ENCODE measurements around the gene KCNV2.

Gene KCNV2

DNA sequence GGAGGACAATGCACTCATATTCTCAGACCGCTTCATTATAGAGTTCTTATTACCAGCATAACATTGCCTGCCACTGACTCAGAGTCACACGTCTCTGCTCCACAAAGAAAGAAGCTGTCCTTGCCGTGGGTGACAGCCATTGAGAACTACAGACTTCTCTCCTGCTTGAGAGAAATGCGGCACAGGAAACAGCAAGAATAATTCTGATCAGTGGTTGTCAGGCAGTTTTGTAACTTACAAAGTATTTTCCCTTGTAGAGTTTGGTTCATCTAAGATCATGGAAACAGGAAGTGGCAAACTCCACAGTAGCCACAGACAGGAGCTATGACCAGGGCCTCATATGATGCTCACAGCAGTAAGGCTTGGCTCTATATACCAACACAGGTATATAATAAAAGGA is 47.0 kb downstream of the KCNV2 start:
- H3K9me2 ChIP-seq (replicated peaks; ENCODE audit: insufficient read depth, low read length) = no peaks in the 10 kb centered on the region
- no peak overlapping the region for H3K4me2 ChIP-seq (ENCODE audit: low read depth, low read length, poor library complexity, severe bottlenecking)
- TF ChIP-seq, protein P1, sequence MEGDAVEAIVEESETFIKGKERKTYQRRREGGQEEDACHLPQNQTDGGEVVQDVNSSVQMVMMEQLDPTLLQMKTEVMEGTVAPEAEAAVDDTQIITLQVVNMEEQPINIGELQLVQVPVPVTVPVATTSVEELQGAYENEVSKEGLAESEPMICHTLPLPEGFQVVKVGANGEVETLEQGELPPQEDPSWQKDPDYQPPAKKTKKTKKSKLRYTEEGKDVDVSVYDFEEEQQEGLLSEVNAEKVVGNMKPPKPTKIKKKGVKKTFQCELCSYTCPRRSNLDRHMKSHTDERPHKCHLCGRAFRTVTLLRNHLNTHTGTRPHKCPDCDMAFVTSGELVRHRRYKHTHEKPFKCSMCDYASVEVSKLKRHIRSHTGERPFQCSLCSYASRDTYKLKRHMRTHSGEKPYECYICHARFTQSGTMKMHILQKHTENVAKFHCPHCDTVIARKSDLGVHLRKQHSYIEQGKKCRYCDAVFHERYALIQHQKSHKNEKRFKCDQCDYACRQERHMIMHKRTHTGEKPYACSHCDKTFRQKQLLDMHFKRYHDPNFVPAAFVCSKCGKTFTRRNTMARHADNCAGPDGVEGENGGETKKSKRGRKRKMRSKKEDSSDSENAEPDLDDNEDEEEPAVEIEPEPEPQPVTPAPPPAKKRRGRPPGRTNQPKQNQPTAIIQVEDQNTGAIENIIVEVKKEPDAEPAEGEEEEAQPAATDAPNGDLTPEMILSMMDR (IDR thresholded peaks at IDR 0.05; ENCODE audit: insufficient read depth, low read length, poor library complexity, severe bottlenecking) = no peak
- no peak for TF ChIP-seq EZH2phosphoT487 (conservative IDR thresholded peaks at IDR 0.05; ENCODE audit: low read length)
- no peak overlapping the region for H3K27ac ChIP-seq (ENCODE audit: low read depth, low read length)
- no peak overlapping the region for H3K4me3 ChIP-seq (ENCODE audit: insufficient read depth, low read length, poor library complexity, severe bottlenecking)
- no peak overlapping the region for H3K9ac ChIP-seq (ENCODE audit: low read length)
- no peak overlapping the region for H2AFZ ChIP-seq (ENCODE audit: low read depth, low read length, severe bottlenecking)
- no peaks in the 10 kb centered on the region for H3F3A ChIP-seq (ENCODE audit: insufficient read depth)
- no peaks in the 10 kb centered on the region for H3K79me2 ChIP-seq (ENCODE audit: insufficient read depth, low read length)
- H3K36me3 ChIP-seq (ENCODE audit: low read length) = peaks cover 4% of the 10 kb centered on the region; the same call in 1 of the 2 replicates
- H3K27me3 ChIP-seq (ENCODE audit: low read length) = no peaks in the 10 kb centered on the region
- no peaks in the 10 kb centered on the region for H4K20me1 ChIP-seq (ENCODE audit: low read depth, low read length)
- no peaks in the 10 kb centered on the region for H3K9me3 ChIP-seq (ENCODE audit: insufficient read depth, low read length)

DNA sequence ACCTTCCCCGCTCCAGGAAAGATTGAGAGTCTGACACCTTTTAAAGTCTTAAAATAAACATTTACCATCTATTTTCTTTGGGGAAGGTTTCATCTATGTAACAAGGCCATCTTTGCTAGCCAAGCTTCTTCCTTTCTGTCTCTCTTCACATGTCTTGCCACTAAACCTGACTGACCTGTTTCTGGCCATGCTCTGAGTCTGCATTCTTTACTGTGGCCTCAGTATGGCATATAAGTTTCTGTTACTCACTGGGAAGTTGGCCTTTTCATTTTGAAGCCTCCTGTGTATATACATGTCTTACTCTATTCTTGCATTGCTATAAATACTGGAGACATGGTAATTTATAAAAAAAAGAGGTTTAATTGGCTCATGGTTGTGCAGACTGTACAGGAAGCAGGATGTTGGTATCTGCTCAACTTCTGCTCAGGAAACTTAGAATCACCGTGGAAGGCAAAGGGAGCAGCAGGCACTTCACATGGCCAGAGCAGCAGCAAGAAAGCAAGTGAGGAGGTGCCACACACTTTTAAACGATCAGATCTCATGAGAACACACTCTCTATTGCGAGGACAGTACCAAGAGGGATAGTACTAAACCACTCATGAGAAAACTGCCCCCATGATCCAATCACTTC is 48.1 kb downstream of the KCNV2 start:
- Histone ChIP-seq H3K9me2 (replicated peaks; ENCODE audit: insufficient read depth, low read length) (no peaks in the 10 kb centered on the region), H3F3A (ENCODE audit: insufficient read depth) (no peaks in the 10 kb centered on the region), H3K27me3 (ENCODE audit: low read length) (no peaks in the 10 kb centered on the region), H3K9me3 (ENCODE audit: insufficient read depth, low read length) (no peaks in the 10 kb centered on the region), H2AFZ (ENCODE audit: low read depth, low read length, severe bottlenecking) (no peak overlapping the region), H3K4me2 (ENCODE audit: low read depth, low read length, poor library complexity, severe bottlenecking) (no peak overlapping the region), H3K27ac (ENCODE audit: low read depth, low read length) (no peak overlapping the region), H3K4me3 (ENCODE audit: insufficient read depth, low read length, poor library complexity, severe bottlenecking) (no peak overlapping the region), H3K79me2 (ENCODE audit: insufficient read depth, low read length) (no peaks in the 10 kb centered on the region), H3K36me3 (ENCODE audit: low read length) (peaks cover 4% of the 10 kb centered on the region; the same call in 1 of the 2 replicates), H3K9ac (ENCODE audit: low read length) (no peak overlapping the region), H4K20me1 (ENCODE audit: low read depth, low read length) (no peaks in the 10 kb centered on the region)
- TF ChIP-seq, protein P1 (IDR thresholded peaks at IDR 0.05; ENCODE audit: insufficient read depth, low read length, poor library complexity, severe bottlenecking) = no peak
- no peak for TF ChIP-seq EZH2phosphoT487 (conservative IDR thresholded peaks at IDR 0.05; ENCODE audit: low read length)

DNA sequence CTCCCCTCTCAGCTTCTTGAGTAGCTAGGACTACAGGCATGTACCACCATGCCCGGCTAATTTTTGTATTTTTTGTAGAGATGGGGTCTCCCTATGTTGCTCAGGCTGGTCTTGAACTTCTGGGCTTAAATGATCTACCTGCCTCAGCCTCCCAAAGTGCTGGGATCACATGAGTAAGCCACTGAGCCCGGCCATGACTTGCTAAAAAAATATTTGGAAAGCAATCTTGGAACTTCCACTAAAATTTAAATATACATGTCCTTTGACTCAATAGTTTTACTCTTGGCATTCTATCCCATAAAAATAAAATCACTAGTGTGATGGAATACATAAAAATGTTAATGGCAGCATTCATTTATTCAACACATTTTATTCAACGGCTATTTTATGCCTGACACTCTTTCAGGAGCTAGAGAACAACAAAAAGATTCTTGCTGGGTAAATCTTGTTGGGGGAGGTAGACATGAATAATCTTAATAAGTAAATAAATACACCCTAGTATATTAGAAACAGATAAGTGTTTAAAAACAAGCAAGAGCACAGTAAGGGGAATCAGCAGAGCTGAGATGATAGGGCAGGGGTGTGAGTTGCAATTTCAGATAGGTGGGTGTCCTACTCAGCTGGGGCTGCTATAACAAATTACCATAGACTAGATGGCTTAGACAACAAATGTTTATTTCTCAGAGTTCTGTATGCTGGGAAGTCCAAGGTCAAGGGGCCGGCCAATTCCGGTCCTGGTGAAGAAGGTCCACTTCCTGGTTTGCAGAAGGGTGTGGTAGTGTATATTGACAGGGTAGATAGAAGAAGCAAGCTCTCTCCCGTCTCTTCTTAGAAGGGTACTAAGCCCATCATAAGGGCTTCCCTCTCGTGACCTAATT is 50.7 kb downstream of the KCNV2 start:
- Histone ChIP-seq H3K4me3 (ENCODE audit: insufficient read depth, low read length, poor library complexity, severe bottlenecking) (no peak overlapping the region), H3K36me3 (ENCODE audit: low read length) (peaks cover 14% of the 10 kb centered on the region)

More for the DNA sequence above, 50.7 kb downstream of the KCNV2 start:
- Histone ChIP-seq H3K79me2 (ENCODE audit: insufficient read depth, low read length) (no peaks in the 10 kb centered on the region), H3K4me2 (ENCODE audit: low read depth, low read length, poor library complexity, severe bottlenecking) (no peak overlapping the region), H3K9ac (ENCODE audit: low read length) (no peak overlapping the region), H3K27me3 (ENCODE audit: low read length) (no peaks in the 10 kb centered on the region), H3F3A (ENCODE audit: insufficient read depth) (no peaks in the 10 kb centered on the region), H4K20me1 (ENCODE audit: low read depth, low read length) (no peaks in the 10 kb centered on the region), H3K27ac (ENCODE audit: low read depth, low read length) (no peak overlapping the region), H3K9me2 (replicated peaks; ENCODE audit: insufficient read depth, low read length) (no peaks in the 10 kb centered on the region), H2AFZ (ENCODE audit: low read depth, low read length, severe bottlenecking) (no peak overlapping the region), H3K9me3 (ENCODE audit: insufficient read depth, low read length) (no peaks in the 10 kb centered on the region)
- TF ChIP-seq, protein P1 (IDR thresholded peaks at IDR 0.05; ENCODE audit: insufficient read depth, low read length, poor library complexity, severe bottlenecking) = no peak
- no peak for TF ChIP-seq EZH2phosphoT487 (conservative IDR thresholded peaks at IDR 0.05; ENCODE audit: low read length)

Data from SU-DHL-6 (cell line).